Endothelial cell of umbilical vein (primary cell): ENCODE data around the gene ZNF585A. TPM values are rescaled to one million over a fixed set of nuclear protein-coding genes. Genes with fewer than 3 reads are reported as not detected.

Experiments used
- BruUV-seq: library from RNA; stranded (reverse); fragments of 400-500 nt; replicated peaks from 2 replicates; lab custom pipeline; 2021; lab: Mats Ljungman, UMichigan
- CTCF ChIA-PET: fragments of 300-600, 350-600 bp; sonication (Branson Sonifier 250); formaldehyde crosslinking; loops from one replicate; lab custom pipeline; 2021; ENCODE audit warnings: antibody characterized with exemption, inconsistent platforms; lab: Charles Lee
- POLR2A ChIA-PET: fragments of 300-600, 350-600 bp; sonication (Branson Sonifier 250); formaldehyde crosslinking; loops from one replicate; lab custom pipeline; 2021; ENCODE audit warnings: antibody characterized with exemption, inconsistent platforms; lab: Charles Lee
- DNase-seq: peaks from one replicate; pipeline ENCODE4 v3.0.0-alpha.2; 2011; ENCODE audit warnings: low read depth, low spot score
- FAIRE-seq: peaks from 2 replicates; lab custom pipeline; 2011; peaks lifted over from hg19 to GRCh38; lab: Jason Lieb, UNC
- H2AFZ ChIP-seq: 2 replicates; pipeline ENCODE4 v1.6.0; 2012; ENCODE audit warnings: low read depth, low read length, control low read depth, inconsistent platforms
- H3K27ac ChIP-seq: 2 replicates; pipeline ENCODE4 v1.5.1; 2011; ENCODE audit warnings: low read depth, mild to moderate bottlenecking, control low read depth, low read length, moderate library complexity; ENCODE audit not compliant: insufficient read depth
- H3K27me3 ChIP-seq, 2 experiments: 2 replicates each; pipeline versions ENCODE4 v1.6.0 to v1.6.1; 2011; ENCODE audit warnings: low read length in 2 of 2, mixed read lengths in 1 of 2; ENCODE audit not compliant: control insufficient read depth in 2 of 2, insufficient read depth in 2 of 2
- H3K36me3 ChIP-seq, 2 experiments: 2 replicates in 1 of 2; 3 replicates in 1 of 2; pipeline ENCODE4 v1.5.1; 2011; ENCODE audit warnings: low read length in 2 of 2, mild to moderate bottlenecking in 1 of 2, moderate library complexity in 1 of 2; ENCODE audit not compliant: control insufficient read depth in 2 of 2, insufficient read depth in 2 of 2; ENCODE audit errors: extremely low read depth in 1 of 2
- H3K4me1 ChIP-seq: 3 replicates; pipeline ENCODE4 v1.5.1; 2011; ENCODE audit warnings: mild to moderate bottlenecking, low read length; ENCODE audit not compliant: control insufficient read depth, insufficient read depth; ENCODE audit errors: extremely low read depth
- H3K4me2 ChIP-seq: 2 replicates; pipeline ENCODE4 v1.6.1; 2011; ENCODE audit warnings: low read length, control low read depth, mixed read lengths; ENCODE audit not compliant: insufficient read depth
- H3K4me3 ChIP-seq, 3 experiments: fragments of 200-600 bp in 1 of 3; sonication (generic), shearing (Covaris generic) in 1 of 3; replicated peaks in 1 of 3; 2 replicates each; pipeline ENCODE4 v1.5.1; 2011 to 2016; ENCODE audit warnings: control low read depth in 3 of 3, low read length in 3 of 3, mild to moderate bottlenecking in 2 of 3, inconsistent platforms in 1 of 3, low read depth in 1 of 3, moderate library complexity in 1 of 3; ENCODE audit not compliant: insufficient read depth in 1 of 3
- H3K79me2 ChIP-seq: 2 replicates; pipeline ENCODE4 v1.6.0; 2012; ENCODE audit warnings: low read length, inconsistent platforms; ENCODE audit not compliant: control insufficient read depth, insufficient read depth
- H3K9ac ChIP-seq: replicated peaks from 2 replicates; pipeline ENCODE3; 2011; ENCODE audit warnings: low read length, control low read depth; ENCODE audit not compliant: insufficient read depth; ENCODE audit errors: extremely low read depth
- H3K9me1 ChIP-seq: replicated peaks from 3 replicates; pipeline ENCODE4 v1.6.0; 2011; ENCODE audit warnings: mild to moderate bottlenecking, low read length; ENCODE audit not compliant: control insufficient read depth, insufficient read depth; ENCODE audit errors: extremely low read depth
- H3K9me3 ChIP-seq: replicated peaks from 2 replicates; pipeline ENCODE4 v1.5.1; 2012; ENCODE audit warnings: low read length, inconsistent platforms; ENCODE audit not compliant: control insufficient read depth, insufficient read depth
- H4K20me1 ChIP-seq: replicated peaks from 2 replicates; pipeline ENCODE3; 2011; ENCODE audit warnings: mild to moderate bottlenecking, low read length; ENCODE audit not compliant: control insufficient read depth, insufficient read depth; ENCODE audit errors: extremely low read depth
- CTCF ChIP-seq, 2 donors: IDR thresholded peaks; 1 replicate in 1 of 2; 2 replicates in 1 of 2; pipeline ENCODE4 v1.5.1; 2011; ENCODE audit warnings: low read length in 2 of 2, mild to moderate bottlenecking in 2 of 2, moderate library complexity in 2 of 2, control low read depth in 1 of 2, inconsistent platforms in 1 of 2, low read depth in 1 of 2; ENCODE audit not compliant: insufficient read depth in 1 of 2; ENCODE audit errors: extremely low read depth in 1 of 2
- FOS ChIP-seq: IDR thresholded peaks from 2 replicates; pipeline ENCODE4 v1.6.1; 2011; ENCODE audit warnings: mild to moderate bottlenecking, low read length, moderate library complexity, borderline replicate concordance; ENCODE audit not compliant: insufficient read depth
- GATA2 ChIP-seq: IDR thresholded peaks from 2 replicates; pipeline ENCODE4 v1.7.0; 2011; ENCODE audit warnings: low read depth, mild to moderate bottlenecking, moderate library complexity, mixed read lengths, low read length; ENCODE audit not compliant: insufficient read length, insufficient read depth
- JUN ChIP-seq: IDR thresholded peaks from 2 replicates; pipeline ENCODE4 v1.6.1; 2011; ENCODE audit warnings: borderline replicate concordance, low read depth; ENCODE audit not compliant: insufficient read length, insufficient read depth
- MAX ChIP-seq: IDR thresholded peaks from 2 replicates; pipeline ENCODE4 v1.6.1; 2011; ENCODE audit not compliant: insufficient read depth, insufficient read length
- MYC ChIP-seq: IDR thresholded peaks from one replicate; pipeline ENCODE4 v1.6.1; 2011; ENCODE audit warnings: mild to moderate bottlenecking, low read depth, low read length
- POLR2A ChIP-seq: IDR thresholded peaks from 2 replicates; pipeline ENCODE4 v1.6.1; 2012; ENCODE audit warnings: low read depth, mild to moderate bottlenecking, control low read depth, low read length
- dilution Hi-C: fragments of 300-500 bp; cut with MboI; formaldehyde crosslinking; loops from one replicate; pipeline ENCODE4 v1.15.0; 2019; ENCODE audit warnings: low sequenced_read_pairs; ENCODE audit not compliant: extremely low pct_ligation_motif_present
- intact Hi-C: fragments of 100-400 bp; cut with micrococcal nuclease; formaldehyde crosslinking; loops from one replicate; pipeline ENCODE4 v1.10.0; 2022
- polyA plus RNA-seq, 4 experiments: library from polyadenylated mRNA; depleted of rRNA in 3 of 4; stranded (reverse) in 3 of 4; unstranded in 1 of 4; fragments of >200 nt; gene quantifications; 2 replicates each; pipeline versions ENCODE4 v1.2.1 to v1.2.3, GENCODE V29; 2011 to 2012; ENCODE audit warnings: missing spikeins in 1 of 4
- total RNA-seq: library from RNA; stranded (reverse); gene quantifications from 2 replicates; pipeline ENCODE4 v1.2.3, GENCODE V29; 2021

ZNF585A gene
- total and polyA plus RNA-seq, 2 donors (not counting 3 experiments of a cell fraction or from before 2014, with no cell fraction given) = 4.7 to 6.0 TPM

GRCh38 chr19:37148214-37148613 lies 24.3 kb downstream of the ZNF585A start:
- Histone ChIP-seq H2AFZ (no peak overlapping the region), H4K20me1 (no peaks in the 10 kb centered on the region), H3K4me2 (no peak overlapping the region), H3K9me1 (no peaks in the 10 kb centered on the region), H3K9me3 (peaks cover under 1% of the 10 kb centered on the region), H3K27ac (no peak overlapping the region), H3K4me3 (no peak overlapping the region), H3K79me2 (no peaks in the 10 kb centered on the region), H3K36me3 (no peaks in the 10 kb centered on the region), H3K27me3 (no peaks in the 10 kb centered on the region), H3K9ac (no peak overlapping the region), H3K4me1 (no peaks in the 10 kb centered on the region)
- FAIRE-seq (no peak), DNase-seq (no peak)
- intact Hi-C loops (no loop called here), dilution Hi-C loops (no loop called here)
- ChIA-PET POLR2A (no interaction called here), CTCF (no interaction called here)
- TF ChIP-seq MYC (no peak), JUN (no peak), GATA2 (no peak), MAX (no peak), CTCF (IDR thresholded peaks at IDR 0.05; ENCODE audit: extremely low read depth in 1 of 2, insufficient read depth in 1 of 2, low read depth in 1 of 2, low read length in 2 of 2) (no peak), FOS (no peak), POLR2A (no peak)
- no TSS peak for BruUV-seq
